HG02759 (cell line): ENCODE results near the gene INSYN2A.

Experiments used
- ATAC-seq: cut with Tn5 transposase; IDR thresholded peaks from one replicate; pipeline ENCODE4 v1.9.1; 2021; ENCODE audit warnings: mild to moderate bottlenecking, moderate library complexity; ENCODE audit not compliant: unreplicated experiment

Gene INSYN2A, protein sequence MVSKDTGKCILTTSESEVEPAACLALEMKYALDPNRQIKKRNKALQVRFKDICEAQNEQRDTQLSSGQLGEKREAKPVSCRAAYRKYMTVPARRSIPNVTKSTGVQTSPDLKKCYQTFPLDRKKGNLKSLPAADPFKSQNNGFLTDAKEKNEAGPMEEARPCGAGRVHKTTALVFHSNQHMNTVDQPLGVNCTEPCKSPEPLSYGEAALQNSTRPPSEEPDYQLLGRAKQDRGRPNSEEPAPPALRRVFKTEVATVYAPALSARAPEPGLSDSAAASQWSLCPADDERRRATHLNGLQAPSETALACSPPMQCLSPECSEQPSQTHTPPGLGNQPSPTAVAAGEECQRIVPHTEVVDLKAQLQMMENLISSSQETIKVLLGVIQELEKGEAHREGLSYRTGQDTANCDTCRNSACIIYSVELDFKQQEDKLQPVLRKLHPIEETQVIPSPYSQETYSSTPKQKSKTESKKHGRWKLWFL

DNA sequence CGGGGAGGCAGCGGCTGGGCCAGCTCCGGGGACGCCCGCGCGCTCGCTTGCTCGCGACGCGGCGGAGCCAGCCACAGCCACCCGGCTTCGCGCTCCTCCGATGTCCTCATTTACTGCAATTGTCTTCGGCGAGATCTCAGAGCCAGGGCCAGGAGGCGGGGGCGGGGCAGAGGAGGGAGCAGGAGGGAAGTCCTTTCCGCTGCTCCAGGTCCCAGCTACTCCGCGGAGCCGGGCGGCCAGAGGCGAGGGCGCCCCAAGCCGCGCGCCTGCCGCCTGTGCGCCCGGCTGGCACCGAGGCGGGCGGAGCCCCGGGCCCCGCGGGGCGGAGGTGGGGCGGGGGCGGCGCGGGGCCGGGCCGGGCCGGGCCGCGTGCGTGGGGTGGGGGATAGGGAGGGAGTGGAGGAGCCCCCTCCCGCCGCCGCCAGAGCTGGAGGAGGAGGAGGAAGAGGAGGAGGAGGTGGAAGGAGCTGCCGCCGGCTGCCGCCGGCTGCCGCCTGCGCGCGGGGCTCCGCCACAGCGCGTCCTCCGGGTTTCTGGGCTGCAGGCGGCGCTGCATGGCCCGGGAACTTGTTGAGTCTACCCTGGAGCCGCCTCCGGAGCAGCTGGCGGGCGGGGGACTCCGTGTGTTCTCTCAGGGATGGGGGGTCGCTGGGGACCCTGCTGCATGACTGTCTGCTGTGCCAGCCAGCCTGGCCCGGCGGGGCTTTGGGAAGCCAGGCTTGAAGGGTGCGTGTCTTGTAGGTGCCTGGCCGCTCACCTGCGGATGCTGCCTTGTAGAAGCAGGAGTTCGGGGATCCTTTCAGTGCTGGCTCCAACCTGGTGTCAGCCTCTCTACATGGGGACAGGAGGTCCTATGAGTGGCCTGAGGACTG is at the start of gene INSYN2A:
TSS of gene INSYN2A (minus strand) at position 310 of the 872 bp plus-strand sequence. CDS start 20,196 bp downstream, outside the sequence.
- no peak for ATAC-seq

DNA sequence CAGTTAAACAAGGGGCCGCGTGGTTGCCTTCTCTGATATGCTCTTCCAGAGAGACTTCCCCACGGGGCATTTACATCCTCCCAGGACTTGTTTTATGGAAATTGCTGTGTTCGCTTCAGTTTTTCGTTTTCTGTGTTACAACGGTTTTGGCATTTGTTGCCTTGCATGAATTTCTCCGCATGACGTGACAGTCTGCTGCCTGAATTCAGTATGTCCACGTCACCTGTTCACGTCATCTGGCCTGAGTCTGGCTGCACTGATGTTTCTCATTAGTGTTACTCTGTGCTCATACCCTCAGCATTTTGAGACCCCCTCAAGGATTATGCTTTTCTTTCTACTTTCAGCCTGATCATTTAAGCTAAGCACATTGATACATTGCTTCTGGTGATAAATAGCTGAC is 49.1 kb upstream of the INSYN2A start:
- no peak for ATAC-seq

DNA sequence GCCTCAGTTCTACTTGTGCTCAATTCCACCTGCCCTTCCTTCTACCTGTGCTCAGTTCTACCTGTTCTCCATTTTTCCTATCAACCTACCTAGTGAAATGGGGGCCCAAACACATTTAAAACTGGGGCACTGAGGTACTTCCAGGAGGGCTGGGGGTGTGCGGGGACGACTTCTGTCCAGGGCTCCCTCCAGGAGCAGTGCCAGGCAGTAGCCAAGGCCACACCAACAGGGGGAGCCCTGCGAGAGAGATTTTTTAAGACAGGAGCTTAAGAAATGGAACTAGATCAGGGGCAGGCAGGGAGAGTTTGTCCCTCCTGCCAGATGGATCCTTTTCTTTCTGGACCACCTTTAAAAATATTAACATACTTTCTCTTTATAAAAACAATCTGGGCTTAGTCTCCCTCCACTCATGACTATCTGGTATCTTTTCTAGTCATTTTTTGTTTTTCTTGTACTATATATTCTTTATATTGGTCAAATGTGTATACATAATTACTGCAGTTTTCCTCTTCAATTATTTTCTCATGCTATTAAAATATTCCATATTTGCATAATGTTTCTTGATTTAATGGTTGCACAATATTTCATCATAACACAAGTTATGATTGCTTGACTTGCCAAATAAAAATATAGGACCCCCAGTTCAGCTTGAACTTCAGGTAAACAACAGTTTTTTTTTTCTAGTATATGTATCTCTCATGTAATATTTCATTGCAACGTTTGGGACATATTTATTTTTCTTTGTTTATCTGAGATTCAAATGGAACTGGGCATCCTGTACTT is 47.3 kb upstream of the INSYN2A start:
- no peak for ATAC-seq

DNA sequence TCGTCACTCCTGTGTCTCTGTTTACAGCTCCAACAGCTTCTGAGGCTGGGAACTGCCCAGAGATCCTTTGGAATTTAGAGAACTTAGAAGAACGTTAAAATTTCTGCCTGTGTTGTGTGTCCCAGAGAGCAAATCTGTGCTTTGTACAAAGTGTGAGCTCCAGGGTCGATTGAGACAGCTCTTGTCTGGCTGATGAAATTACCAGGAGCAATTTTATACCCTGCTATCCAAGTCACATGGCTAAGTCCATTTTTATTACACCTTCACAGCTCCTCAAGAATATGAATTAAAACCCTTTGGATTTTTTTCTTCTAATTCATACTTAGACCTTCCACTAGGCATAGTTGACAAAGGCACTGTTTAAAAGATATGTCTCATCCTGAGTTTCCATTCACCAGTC is 46.5 kb upstream of the INSYN2A start:
- no peak for ATAC-seq

DNA sequence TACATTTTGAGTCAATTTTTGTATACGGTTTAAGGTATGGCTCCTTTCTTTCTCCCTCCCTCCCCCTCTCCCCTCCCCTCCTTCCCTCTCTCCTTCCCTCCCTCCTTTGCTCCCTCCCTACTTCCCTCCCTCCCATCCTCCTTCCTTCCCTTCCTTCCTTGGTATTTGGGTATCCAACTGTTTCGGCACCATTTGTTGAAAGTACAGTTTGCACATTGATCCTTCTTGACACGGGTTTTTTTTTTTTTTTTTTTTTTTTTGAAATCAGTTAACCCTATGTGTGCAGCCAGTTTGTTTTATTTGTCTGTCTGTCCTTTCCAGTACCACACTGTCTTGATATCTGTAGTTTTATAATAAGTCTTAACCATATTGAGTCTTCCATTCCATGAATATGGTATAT is 39.9 kb upstream of the INSYN2A start:
- no peak for ATAC-seq

DNA sequence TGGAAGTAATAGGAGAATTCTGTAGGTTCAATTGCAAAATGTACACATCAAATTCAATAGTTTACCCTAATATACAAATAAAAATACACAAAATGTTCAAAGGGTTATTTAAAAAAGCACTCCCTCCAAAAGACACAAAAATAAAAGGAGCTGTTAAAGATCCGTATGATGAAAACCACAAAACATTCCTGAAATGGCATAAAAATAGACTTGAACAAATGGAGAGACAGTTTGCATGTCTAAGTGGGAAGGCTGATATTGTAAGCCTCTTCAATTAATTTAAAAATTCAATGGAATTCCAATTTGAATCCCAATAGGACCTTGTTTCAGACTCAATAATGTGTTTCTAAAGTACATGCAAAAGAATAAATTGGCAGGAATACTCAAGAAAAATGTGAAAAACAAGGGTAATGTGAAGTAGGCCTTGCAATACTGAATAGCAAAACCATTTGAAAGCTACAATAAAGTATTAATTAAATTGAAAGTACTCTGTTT is 38.0 kb upstream of the INSYN2A start:
- ATAC-seq: no peak

DNA sequence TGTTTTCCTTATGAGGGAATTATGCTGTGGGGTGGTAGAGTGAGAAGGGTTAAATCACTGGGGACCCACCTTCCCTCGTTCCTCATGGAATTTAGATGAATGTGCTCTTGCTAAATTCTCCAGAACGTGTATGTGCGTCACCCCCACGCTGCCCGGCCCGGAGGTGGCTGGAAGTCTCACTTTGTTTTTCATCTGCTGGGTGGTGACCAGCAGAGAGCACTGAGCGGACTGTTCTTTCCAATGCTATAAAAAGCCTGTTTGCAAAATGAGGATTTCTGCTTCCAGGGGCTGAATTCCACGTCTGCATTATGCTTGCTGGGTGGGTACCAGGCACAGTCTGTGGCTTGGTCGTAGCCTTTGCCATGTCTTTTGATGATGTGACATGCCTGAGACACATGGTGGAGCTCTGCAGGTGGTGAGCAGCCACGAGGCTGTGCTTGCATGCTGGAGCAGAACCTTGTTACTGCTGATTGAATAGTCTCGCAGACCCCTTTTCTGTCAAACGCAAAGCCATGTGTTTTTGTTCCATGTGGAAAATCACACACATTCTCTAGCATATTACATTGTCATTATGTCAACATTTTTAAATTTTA is 31.9 kb upstream of the INSYN2A start:
- no peak for ATAC-seq

DNA sequence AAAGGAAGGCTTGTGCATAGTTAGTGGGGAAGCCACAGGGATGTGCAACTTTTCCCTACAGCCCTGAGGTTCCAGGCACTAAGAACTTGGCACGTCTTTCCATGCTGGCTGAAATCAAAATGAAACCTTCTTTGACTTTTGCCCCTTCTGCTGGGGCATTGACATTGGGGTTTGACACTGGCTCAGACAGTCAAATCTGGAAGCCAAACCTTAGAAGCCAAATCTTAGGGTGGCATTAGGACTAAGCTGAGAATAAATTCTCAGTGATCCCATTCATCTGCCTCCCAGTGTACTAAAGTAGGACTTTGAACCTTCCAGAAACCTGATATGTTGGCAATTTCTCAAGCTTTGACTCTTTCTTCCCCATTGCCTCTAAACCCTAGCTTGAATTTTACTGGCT is 31.3 kb upstream of the INSYN2A start:
- no peak for ATAC-seq

DNA sequence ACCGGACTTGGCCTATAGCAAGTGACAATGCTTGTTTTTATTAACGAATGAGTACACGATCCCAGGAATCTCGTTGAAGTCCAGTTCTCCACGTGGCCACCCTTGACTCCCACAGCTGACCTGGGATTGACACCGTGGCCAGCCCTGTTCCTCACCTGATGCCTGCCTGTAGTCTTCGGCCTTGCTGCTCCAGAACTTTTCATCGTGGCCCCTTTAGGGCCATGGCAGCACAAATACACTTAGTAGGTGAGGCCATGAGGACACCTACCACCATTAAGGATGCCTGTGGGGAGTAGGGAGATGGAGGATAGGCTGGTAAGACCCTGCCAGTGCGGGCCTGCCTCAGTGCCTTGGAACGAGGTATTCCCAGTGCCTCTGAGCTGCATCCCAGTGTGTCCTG is 30.6 kb upstream of the INSYN2A start:
- ATAC-seq: no peak

DNA sequence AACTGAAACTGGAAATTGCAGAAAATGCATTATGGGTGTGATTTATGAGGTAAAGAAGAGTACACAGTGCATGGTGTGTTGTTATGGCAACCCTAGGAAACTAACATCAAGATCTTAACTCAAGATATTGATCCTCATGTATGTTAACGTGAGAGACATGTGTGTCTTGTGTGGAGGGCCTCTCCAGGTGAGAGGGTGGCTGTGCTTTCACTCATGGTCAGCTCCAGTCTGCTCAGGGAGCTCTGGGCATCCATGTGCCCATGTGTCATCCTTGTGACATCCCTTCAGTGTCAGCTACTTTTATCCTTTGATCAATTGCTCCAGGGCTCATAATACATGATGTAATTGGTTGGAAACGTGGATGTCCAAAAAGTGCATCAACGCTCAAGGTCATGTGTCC is 24.9 kb upstream of the INSYN2A start:
- ATAC-seq: no peak

DNA sequence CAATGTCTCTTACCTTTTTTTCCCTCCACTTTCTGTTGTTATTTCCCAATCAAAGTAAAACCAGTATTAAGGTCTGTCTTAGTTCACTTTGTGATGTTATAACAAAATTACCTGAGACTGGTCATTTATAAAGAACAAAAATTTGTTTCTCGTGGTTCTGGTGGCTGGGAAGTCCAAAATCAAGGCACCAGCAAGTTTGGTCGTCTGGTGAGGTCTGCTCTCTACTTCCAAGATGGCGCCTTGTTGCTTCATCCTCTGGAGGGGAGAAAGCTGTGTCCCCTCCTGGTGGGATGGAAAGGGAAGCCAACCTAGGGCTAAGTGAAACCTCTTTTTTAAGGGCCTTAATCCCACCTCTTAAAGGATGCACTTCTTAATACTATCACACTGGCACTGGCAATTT is 22.3 kb upstream of the INSYN2A start:
- no peak for ATAC-seq

DNA sequence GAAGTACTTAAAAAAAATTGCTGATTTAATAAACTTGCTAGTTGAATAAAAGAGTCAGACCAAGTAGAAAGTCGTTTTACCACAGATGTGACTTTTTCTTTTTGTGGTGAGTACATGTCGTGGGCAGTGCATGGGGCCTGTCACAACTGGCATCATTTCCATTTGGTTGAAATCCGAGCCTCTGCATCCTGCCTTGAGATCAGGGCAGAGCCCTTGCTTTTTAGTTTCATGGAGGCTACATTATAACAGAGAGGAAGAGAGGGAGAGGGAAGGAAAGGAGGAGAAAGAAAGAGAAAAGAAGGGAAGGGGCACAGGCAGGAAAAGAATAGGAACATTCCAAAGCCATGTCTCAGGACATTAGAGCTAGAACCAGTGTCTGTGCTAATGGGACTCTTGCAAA is 20.4 kb upstream of the INSYN2A start:
- no peak for ATAC-seq

DNA sequence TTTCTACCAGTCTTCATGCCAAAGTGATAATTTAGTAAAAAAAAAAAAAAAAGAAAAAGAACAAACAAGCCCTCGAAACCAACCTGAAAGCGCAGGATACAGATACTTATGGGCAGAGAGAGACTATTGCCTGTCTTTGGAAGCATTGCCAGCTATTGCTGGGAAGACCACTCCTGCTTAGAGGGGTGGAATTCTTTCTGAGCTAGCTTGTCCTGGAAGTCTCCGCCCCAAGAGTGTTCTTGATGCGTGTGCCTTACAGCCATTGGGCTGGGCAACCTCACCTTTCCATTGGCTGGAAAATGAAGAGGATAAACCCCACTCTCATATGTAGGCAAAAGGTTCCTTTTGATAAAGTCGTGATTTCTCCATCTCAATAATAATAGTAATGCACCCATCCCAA is 19.9 kb upstream of the INSYN2A start:
- ATAC-seq: no peak

DNA sequence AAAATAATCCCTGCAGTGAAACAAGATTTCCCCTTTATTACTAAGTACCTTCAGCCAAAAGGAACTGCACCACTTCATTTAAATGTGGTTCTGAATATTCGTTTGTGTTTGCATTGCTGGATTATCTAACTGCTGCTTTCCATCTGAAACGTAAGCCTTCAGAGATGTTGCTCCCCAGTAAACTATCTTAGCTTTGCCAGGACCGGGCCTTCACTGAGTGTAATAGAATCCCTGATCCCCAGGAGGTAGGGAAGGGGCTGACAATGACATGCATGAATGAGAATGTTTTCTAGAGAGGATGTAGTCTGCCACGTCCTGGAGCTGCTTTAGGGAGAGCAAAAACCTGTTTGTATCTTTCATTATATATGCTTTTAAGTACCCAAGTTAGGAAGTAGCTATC is 19.5 kb upstream of the INSYN2A start:
- ATAC-seq: no peak

DNA sequence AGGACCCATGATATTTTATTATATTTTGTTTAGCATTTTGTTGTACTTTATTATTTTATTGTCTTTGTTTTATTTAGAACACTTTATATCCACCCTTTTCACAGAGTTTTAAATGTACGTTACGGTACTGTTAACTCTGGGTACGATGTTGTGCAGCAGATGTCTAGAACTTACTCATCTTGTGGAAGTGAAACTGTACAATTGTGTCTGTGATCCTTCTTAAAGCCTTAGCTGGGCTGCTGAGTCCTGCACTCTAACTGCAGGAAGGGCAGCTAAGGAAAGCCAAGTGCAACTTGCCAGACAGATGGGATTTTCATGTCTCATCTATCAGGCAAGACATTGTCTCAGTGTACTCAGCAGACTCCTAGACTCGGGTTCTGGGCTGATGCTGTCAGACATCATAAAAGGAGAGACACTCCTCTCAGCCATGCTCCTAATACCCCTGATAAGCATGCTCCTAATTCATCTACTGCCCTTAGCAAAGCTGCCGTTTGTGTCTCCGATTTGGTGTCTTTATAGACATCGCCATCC is 14.6 kb upstream of the INSYN2A start:
- ATAC-seq: no peak

DNA sequence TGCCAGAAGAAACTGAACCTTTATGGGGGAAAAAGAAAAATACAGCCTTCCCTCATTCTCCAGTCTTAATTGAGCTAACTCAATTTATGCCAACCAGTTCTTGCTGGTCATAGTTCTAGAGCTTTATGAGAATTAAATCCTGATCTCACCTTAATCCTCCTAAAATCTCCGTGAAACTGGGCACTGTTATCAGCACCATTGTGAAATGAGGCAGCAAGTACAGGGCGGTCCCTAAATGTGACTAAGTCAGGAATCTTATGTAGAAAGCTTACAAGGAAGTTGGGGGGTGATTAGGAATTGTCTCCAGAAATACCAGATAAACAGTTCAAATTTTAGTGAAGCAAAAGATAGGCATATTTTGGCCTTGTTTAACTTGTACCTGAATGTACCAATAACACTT is 10.7 kb upstream of the INSYN2A start:
- no peak for ATAC-seq

DNA sequence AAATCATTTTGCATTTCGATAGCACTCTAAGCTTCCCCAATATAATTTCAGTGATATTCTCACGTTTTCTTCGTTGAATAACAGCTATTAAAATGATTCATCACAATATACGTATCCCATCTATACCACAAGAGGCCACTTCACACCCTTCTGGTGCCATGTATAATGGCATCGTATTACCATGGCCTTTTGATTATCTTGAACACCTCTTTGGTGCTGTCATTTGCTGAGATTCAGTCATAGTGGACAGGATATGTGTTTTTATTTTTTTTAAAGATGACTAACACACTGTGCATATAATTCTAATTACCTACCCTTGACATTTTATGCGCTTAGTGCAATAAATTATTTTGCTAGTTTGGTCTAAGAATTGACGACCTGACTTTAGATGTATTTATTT is 6.7 kb upstream of the INSYN2A start:
- no peak for ATAC-seq

DNA sequence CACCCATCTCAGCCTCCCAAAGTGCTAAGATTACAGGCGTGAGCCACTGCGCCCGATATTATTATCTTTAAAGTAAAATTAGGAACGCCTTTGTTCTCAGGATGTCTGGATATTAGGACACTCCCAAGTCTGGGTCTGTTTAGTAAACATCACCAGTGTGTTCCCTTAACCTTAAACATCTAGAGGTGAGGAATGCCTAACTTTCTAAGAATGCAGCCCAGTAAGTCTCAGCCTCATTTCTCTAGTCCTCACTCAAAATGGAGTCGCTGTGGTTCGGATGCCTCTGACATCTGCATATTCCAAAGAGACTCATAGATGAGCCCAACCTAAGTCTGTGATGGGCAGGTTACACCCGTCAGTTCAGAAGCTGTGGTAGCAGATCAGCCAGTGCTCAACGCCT is 4.3 kb upstream of the INSYN2A start:
- no peak for ATAC-seq

DNA sequence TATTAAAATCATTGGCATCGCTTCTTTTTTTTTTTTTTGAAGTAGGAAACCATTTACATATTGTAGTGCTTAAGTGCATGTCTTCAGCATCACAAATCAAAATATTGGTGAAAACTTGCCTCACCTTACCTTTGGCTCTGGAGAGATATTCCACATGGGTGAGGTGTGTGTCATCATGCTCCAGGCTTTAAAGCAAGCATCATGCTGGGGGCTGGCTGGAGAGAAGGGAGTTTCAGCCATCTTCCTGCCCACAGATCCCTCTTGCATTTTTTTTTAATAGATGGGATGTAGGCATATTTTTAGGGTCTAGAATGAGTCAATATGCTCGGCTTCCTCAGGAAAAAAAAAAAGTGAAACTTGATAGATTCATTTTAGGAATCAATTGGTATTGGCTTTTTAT is 2.3 kb upstream of the INSYN2A start:
- ATAC-seq: no peak

DNA sequence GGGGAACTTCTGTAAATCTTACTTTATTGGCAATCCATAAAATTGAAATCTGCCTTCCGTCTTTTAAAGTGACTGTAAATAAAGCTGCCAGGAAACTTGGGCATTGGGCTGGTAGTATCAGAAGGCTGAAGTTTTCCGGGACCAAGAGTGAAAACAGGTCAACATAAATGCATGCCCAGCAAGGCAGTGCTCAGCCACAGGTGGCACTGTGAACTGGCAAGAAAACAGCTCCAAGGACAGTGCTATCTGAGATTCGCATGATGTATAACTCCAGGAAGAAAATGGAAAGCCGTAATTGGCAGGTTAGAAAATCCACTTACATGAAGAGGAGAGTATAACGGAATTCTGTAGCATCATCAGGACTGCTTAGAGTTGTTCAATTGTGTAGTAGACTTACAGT is 1.9 kb upstream of the INSYN2A start:
- ATAC-seq: no peak

DNA sequence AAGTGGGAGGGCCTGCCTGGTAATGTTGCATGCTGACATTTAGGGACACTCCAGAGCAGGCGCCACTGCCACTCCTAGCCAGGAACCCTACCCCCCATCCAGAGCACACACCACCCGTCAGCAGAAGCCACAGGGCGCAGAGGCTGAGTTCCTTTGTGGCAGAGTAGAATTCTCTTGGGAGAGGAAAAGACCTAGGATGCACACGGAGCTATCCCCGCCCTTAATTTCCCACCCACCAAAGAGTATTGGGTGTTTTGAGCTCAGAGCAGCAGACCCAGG is 702 bp upstream of the INSYN2A start:
- no peak for ATAC-seq
